Endothelial cell of umbilical vein (primary cell): Measurements from ENCODE around the gene PRLHR. TPM values are rescaled to one million over a fixed set of nuclear protein-coding genes. Genes with fewer than 3 reads are reported as not detected.

Source experiments
- BruUV-seq: library from RNA; stranded (reverse); fragments of 400-500 nt; replicated peaks from 2 replicates; lab custom pipeline; 2021; lab: Mats Ljungman, UMichigan
- CTCF ChIA-PET: fragments of 300-600, 350-600 bp; sonication (Branson Sonifier 250); formaldehyde crosslinking; loops from one replicate; lab custom pipeline; 2021; ENCODE audit warnings: antibody characterized with exemption, inconsistent platforms; lab: Charles Lee
- POLR2A ChIA-PET: fragments of 300-600, 350-600 bp; sonication (Branson Sonifier 250); formaldehyde crosslinking; loops from one replicate; lab custom pipeline; 2021; ENCODE audit warnings: antibody characterized with exemption, inconsistent platforms; lab: Charles Lee
- DNase-seq: peaks from one replicate; pipeline ENCODE4 v3.0.0-alpha.2; 2011; ENCODE audit warnings: low read depth, low spot score
- FAIRE-seq: peaks from 2 replicates; lab custom pipeline; 2011; peaks lifted over from hg19 to GRCh38; lab: Jason Lieb, UNC
- H2AFZ ChIP-seq: 2 replicates; pipeline ENCODE4 v1.6.0; 2012; ENCODE audit warnings: low read depth, low read length, control low read depth, inconsistent platforms
- H3K27ac ChIP-seq: 2 replicates; pipeline ENCODE4 v1.5.1; 2011; ENCODE audit warnings: low read depth, mild to moderate bottlenecking, control low read depth, low read length, moderate library complexity; ENCODE audit not compliant: insufficient read depth
- H3K27me3 ChIP-seq, 2 experiments: 2 replicates each; pipeline versions ENCODE4 v1.6.0 to v1.6.1; 2011; ENCODE audit warnings: low read length in 2 of 2, mixed read lengths in 1 of 2; ENCODE audit not compliant: control insufficient read depth in 2 of 2, insufficient read depth in 2 of 2
- H3K36me3 ChIP-seq, 2 experiments: 2 replicates in 1 of 2; 3 replicates in 1 of 2; pipeline ENCODE4 v1.5.1; 2011; ENCODE audit warnings: low read length in 2 of 2, mild to moderate bottlenecking in 1 of 2, moderate library complexity in 1 of 2; ENCODE audit not compliant: control insufficient read depth in 2 of 2, insufficient read depth in 2 of 2; ENCODE audit errors: extremely low read depth in 1 of 2
- H3K4me1 ChIP-seq: 3 replicates; pipeline ENCODE4 v1.5.1; 2011; ENCODE audit warnings: mild to moderate bottlenecking, low read length; ENCODE audit not compliant: control insufficient read depth, insufficient read depth; ENCODE audit errors: extremely low read depth
- H3K4me2 ChIP-seq: 2 replicates; pipeline ENCODE4 v1.6.1; 2011; ENCODE audit warnings: low read length, control low read depth, mixed read lengths; ENCODE audit not compliant: insufficient read depth
- H3K4me3 ChIP-seq, 3 experiments: fragments of 200-600 bp in 1 of 3; sonication (generic), shearing (Covaris generic) in 1 of 3; replicated peaks in 1 of 3; 2 replicates each; pipeline ENCODE4 v1.5.1; 2011 to 2016; ENCODE audit warnings: control low read depth in 3 of 3, low read length in 3 of 3, mild to moderate bottlenecking in 2 of 3, inconsistent platforms in 1 of 3, low read depth in 1 of 3, moderate library complexity in 1 of 3; ENCODE audit not compliant: insufficient read depth in 1 of 3
- H3K79me2 ChIP-seq: 2 replicates; pipeline ENCODE4 v1.6.0; 2012; ENCODE audit warnings: low read length, inconsistent platforms; ENCODE audit not compliant: control insufficient read depth, insufficient read depth
- H3K9ac ChIP-seq: replicated peaks from 2 replicates; pipeline ENCODE3; 2011; ENCODE audit warnings: low read length, control low read depth; ENCODE audit not compliant: insufficient read depth; ENCODE audit errors: extremely low read depth
- H3K9me1 ChIP-seq: replicated peaks from 3 replicates; pipeline ENCODE4 v1.6.0; 2011; ENCODE audit warnings: mild to moderate bottlenecking, low read length; ENCODE audit not compliant: control insufficient read depth, insufficient read depth; ENCODE audit errors: extremely low read depth
- H3K9me3 ChIP-seq: replicated peaks from 2 replicates; pipeline ENCODE4 v1.5.1; 2012; ENCODE audit warnings: low read length, inconsistent platforms; ENCODE audit not compliant: control insufficient read depth, insufficient read depth
- H4K20me1 ChIP-seq: replicated peaks from 2 replicates; pipeline ENCODE3; 2011; ENCODE audit warnings: mild to moderate bottlenecking, low read length; ENCODE audit not compliant: control insufficient read depth, insufficient read depth; ENCODE audit errors: extremely low read depth
- EZH2 ChIP-seq: IDR thresholded peaks from 2 replicates; pipeline ENCODE4 v1.6.1; 2012; ENCODE audit warnings: borderline replicate concordance, low read depth, mild to moderate bottlenecking, moderate library complexity, low read length, inconsistent platforms; ENCODE audit not compliant: severe bottlenecking
- FOS ChIP-seq: IDR thresholded peaks from 2 replicates; pipeline ENCODE4 v1.6.1; 2011; ENCODE audit warnings: mild to moderate bottlenecking, low read length, moderate library complexity, borderline replicate concordance; ENCODE audit not compliant: insufficient read depth
- GATA2 ChIP-seq: IDR thresholded peaks from 2 replicates; pipeline ENCODE4 v1.7.0; 2011; ENCODE audit warnings: low read depth, mild to moderate bottlenecking, moderate library complexity, mixed read lengths, low read length; ENCODE audit not compliant: insufficient read length, insufficient read depth
- JUN ChIP-seq: IDR thresholded peaks from 2 replicates; pipeline ENCODE4 v1.6.1; 2011; ENCODE audit warnings: borderline replicate concordance, low read depth; ENCODE audit not compliant: insufficient read length, insufficient read depth
- MYC ChIP-seq: IDR thresholded peaks from one replicate; pipeline ENCODE4 v1.6.1; 2011; ENCODE audit warnings: mild to moderate bottlenecking, low read depth, low read length
- POLR2A ChIP-seq: IDR thresholded peaks from 2 replicates; pipeline ENCODE4 v1.6.1; 2012; ENCODE audit warnings: low read depth, mild to moderate bottlenecking, control low read depth, low read length
- POLR2AphosphoS5 ChIP-seq: IDR thresholded peaks from 2 replicates; pipeline ENCODE4 v1.6.1; 2012; ENCODE audit warnings: low read depth, mild to moderate bottlenecking, control low read depth, low read length, moderate library complexity; ENCODE audit not compliant: insufficient read depth
- dilution Hi-C: fragments of 300-500 bp; cut with MboI; formaldehyde crosslinking; loops from one replicate; pipeline ENCODE4 v1.15.0; 2019; ENCODE audit warnings: low sequenced_read_pairs; ENCODE audit not compliant: extremely low pct_ligation_motif_present
- intact Hi-C: fragments of 100-400 bp; cut with micrococcal nuclease; formaldehyde crosslinking; loops from one replicate; pipeline ENCODE4 v1.10.0; 2022
- polyA plus RNA-seq, 4 experiments: library from polyadenylated mRNA; depleted of rRNA in 3 of 4; stranded (reverse) in 3 of 4; unstranded in 1 of 4; fragments of >200 nt; gene quantifications; 2 replicates each; pipeline versions ENCODE4 v1.2.1 to v1.2.3, GENCODE V29; 2011 to 2012; ENCODE audit warnings: missing spikeins in 1 of 4
- total RNA-seq: library from RNA; stranded (reverse); gene quantifications from 2 replicates; pipeline ENCODE4 v1.2.3, GENCODE V29; 2021
- TF ChIP-seq, protein P1 (sequence below): IDR thresholded peaks from 2 replicates; pipeline ENCODE4 v1.6.1; 2011; ENCODE audit not compliant: insufficient read depth, insufficient read length
- TF ChIP-seq, protein P2 (sequence below), 2 donors: IDR thresholded peaks; 1 replicate in 1 of 2; 2 replicates in 1 of 2; pipeline ENCODE4 v1.5.1; 2011; ENCODE audit warnings: low read length in 2 of 2, mild to moderate bottlenecking in 2 of 2, moderate library complexity in 2 of 2, control low read depth in 1 of 2, inconsistent platforms in 1 of 2, low read depth in 1 of 2; ENCODE audit not compliant: insufficient read depth in 1 of 2; ENCODE audit errors: extremely low read depth in 1 of 2

Gene PRLHR
- total and polyA plus RNA-seq, 2 donors (not counting 3 experiments of a cell fraction or from before 2014, with no cell fraction given) = not detected

DNA sequence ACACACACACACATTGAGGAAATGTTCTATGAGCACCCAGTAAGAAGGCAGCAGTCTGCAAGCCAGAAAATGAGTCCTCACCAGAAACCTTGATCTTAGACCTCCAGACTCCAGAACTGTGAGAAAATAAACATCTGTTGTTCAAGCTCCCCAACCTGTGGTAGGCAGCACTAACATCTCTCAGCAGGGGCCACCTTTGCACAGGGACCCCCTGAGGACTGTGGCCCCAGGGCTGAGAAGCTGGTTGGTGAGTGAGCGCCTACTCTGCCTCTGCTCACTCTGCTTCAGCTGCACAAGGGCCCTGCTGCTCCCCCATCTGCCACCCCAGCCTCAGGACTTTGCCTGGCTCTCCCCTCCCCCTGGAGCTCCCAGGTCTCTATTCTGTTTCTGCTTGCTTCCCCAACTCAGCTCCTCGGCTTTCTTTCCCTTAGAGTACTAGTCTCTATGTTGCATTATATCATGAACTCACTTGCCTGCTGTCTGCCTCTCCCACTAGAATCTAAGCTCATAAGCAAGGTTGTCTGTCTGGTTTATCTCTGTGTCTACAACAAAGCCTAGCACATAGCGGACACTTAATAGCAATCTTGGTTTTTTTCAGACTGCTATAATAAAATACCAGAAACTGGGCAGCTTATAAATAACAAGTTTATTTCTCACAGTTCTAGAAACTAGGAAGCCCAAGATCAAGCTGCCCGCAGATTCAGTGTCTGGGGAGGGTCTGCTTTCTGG, 40.4 kb upstream of the PRLHR start:
- no TSS peak for BruUV-seq
- no peak overlapping the region for H2AFZ ChIP-seq
- H3K27me3 ChIP-seq = no peaks in the 10 kb centered on the region
- H3K9me3 ChIP-seq = no peaks in the 10 kb centered on the region
- H3K79me2 ChIP-seq = no peaks in the 10 kb centered on the region
- H3K9ac ChIP-seq = no peak overlapping the region
- ChIA-PET CTCF (interaction anchor here (1.2 kb wide), 1 partner anchor 8 kb away, joined by 3 read pairs; no protein-coding TSS in a partner anchor), POLR2A (no interaction called here)
- dilution Hi-C loops = no loop called here
- H4K20me1 ChIP-seq = no peaks in the 10 kb centered on the region
- H3K4me2 ChIP-seq = no peak overlapping the region
- no peak overlapping the region for H3K4me3 ChIP-seq
- TF ChIP-seq, protein P1, sequence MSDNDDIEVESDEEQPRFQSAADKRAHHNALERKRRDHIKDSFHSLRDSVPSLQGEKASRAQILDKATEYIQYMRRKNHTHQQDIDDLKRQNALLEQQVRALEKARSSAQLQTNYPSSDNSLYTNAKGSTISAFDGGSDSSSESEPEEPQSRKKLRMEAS = no peak
- no peak overlapping the region for H3K27ac ChIP-seq
- H3K9me1 ChIP-seq = no peaks in the 10 kb centered on the region
- H3K4me1 ChIP-seq = no peaks in the 10 kb centered on the region
- FAIRE-seq = no peak
- H3K36me3 ChIP-seq = no peaks in the 10 kb centered on the region
- intact Hi-C loops = no loop called here
- DNase-seq = no peak

DNA sequence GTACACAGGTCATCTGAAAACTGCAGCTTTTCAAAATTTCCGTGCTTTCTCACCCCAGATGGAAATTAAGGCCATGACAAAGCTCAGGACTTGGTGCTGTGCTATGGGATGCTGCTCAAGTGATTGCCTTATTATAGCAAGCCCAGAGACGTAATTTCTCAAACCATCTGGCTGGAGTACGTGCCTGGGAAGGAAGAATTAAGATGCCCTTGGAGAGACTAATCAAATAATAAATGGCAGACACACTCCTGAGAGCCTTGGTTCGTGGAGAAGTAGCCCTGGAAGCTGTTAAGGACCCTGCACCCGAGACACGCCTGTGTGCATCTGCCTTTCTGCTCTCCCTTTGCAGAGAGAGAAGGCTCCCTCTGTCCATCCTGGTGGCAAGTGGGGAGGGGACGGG, 38.3 kb upstream of the PRLHR start:
- Histone ChIP-seq H3K27me3 (no peaks in the 10 kb centered on the region), H3K4me2 (no peak overlapping the region), H4K20me1 (no peaks in the 10 kb centered on the region), H3K9me3 (no peaks in the 10 kb centered on the region), H3K36me3 (no peaks in the 10 kb centered on the region), H3K4me3 (no peak overlapping the region), H3K9ac (no peak overlapping the region), H3K4me1 (no peaks in the 10 kb centered on the region), H3K9me1 (no peaks in the 10 kb centered on the region), H3K79me2 (no peaks in the 10 kb centered on the region), H2AFZ (no peak overlapping the region), H3K27ac (no peak overlapping the region)
- TF ChIP-seq, protein P1 = no peak
- TF ChIP-seq, protein P2, sequence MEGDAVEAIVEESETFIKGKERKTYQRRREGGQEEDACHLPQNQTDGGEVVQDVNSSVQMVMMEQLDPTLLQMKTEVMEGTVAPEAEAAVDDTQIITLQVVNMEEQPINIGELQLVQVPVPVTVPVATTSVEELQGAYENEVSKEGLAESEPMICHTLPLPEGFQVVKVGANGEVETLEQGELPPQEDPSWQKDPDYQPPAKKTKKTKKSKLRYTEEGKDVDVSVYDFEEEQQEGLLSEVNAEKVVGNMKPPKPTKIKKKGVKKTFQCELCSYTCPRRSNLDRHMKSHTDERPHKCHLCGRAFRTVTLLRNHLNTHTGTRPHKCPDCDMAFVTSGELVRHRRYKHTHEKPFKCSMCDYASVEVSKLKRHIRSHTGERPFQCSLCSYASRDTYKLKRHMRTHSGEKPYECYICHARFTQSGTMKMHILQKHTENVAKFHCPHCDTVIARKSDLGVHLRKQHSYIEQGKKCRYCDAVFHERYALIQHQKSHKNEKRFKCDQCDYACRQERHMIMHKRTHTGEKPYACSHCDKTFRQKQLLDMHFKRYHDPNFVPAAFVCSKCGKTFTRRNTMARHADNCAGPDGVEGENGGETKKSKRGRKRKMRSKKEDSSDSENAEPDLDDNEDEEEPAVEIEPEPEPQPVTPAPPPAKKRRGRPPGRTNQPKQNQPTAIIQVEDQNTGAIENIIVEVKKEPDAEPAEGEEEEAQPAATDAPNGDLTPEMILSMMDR (IDR thresholded peaks at IDR 0.05; ENCODE audit: extremely low read depth in 1 of 2, insufficient read depth in 1 of 2, low read depth in 1 of 2, low read length in 2 of 2) = no peak
- no peak for TF ChIP-seq POLR2A
- no peak for TF ChIP-seq MYC
- TF ChIP-seq GATA2 = no peak
- TF ChIP-seq POLR2AphosphoS5 = no peak
- TF ChIP-seq EZH2 = no peak
- no peak for TF ChIP-seq JUN
- no peak for TF ChIP-seq FOS
- ChIA-PET CTCF (interaction anchor here (0.6 kb wide), 1 partner anchor 455 kb away, joined by 3 read pairs; no protein-coding TSS in a partner anchor), POLR2A (no interaction called here)
- BruUV-seq = no TSS peak
- FAIRE-seq (no peak), DNase-seq (no peak)
- dilution Hi-C loops = no loop called here
- intact Hi-C loops = no loop called here
